ENCODE data around the gene TIMM22.
A peak's percentile ranks its signal among the peaks of the same experiment; 100 is the strongest.
"Not testable (repeated sequence)": the region's sequence is repeated elsewhere in the genome, so short reads cannot be mapped to it uniquely, and the experiment has no call there.

Gene TIMM22

GRCh38 chr17:996554-997344 is at the start of gene TIMM22:
Gene TIMM22 (plus strand): TSS chr17:997129. CDS start chr17:997143, 14 bp downstream.
- peak; percentile 78 to 95 for DNase-seq

GRCh38 chr17:948284-948852 is 48.6 kb upstream of the TIMM22 start:
- no peak for DNase-seq

- DNase-seq: no peak
Measured at GRCh38 chr17:949623-950303, 47.2 kb upstream of the TIMM22 start.

- peak in 1 of 2 experiments; percentile 36 for DNase-seq
Measured at GRCh38 chr17:951325-952132, 45.4 kb upstream of the TIMM22 start.

GRCh38 chr17:952592-952991 is 44.3 kb upstream of the TIMM22 start:
- DNase-seq: not testable (repeated sequence)

GRCh38 chr17:953767-954166 is 43.2 kb upstream of the TIMM22 start:
- no peak for DNase-seq

GRCh38 chr17:954431-955164 is 42.3 kb upstream of the TIMM22 start:
- no peak for DNase-seq

- DNase-seq: no peak
Measured at GRCh38 chr17:956905-957304, 40.0 kb upstream of the TIMM22 start.

- DNase-seq: no peak
Measured at GRCh38 chr17:957856-958421, 39.0 kb upstream of the TIMM22 start.

GRCh38 chr17:958712-959451 is 38.0 kb upstream of the TIMM22 start:
- no peak for DNase-seq

- DNase-seq: no peak
Measured at GRCh38 chr17:962166-962565, 34.8 kb upstream of the TIMM22 start.

GRCh38 chr17:962670-963069 is 34.3 kb upstream of the TIMM22 start:
- no peak for DNase-seq

GRCh38 chr17:964876-965275 is 32.1 kb upstream of the TIMM22 start:
- DNase-seq: no peak

- no peak for DNase-seq
Measured at GRCh38 chr17:965311-965989, 31.5 kb upstream of the TIMM22 start.

- no peak for DNase-seq
Measured at GRCh38 chr17:967122-967521, 29.8 kb upstream of the TIMM22 start.

- DNase-seq: no peak
Measured at GRCh38 chr17:968812-969730, 27.9 kb upstream of the TIMM22 start.

- no peak for DNase-seq
Measured at GRCh38 chr17:969811-970355, 27.0 kb upstream of the TIMM22 start.

GRCh38 chr17:970364-970763 is 26.6 kb upstream of the TIMM22 start:
- DNase-seq: no peak

- not testable (repeated sequence) for DNase-seq
Measured at GRCh38 chr17:971861-972260, 25.1 kb upstream of the TIMM22 start.
